GM12864 (cell line): ENCODE measurements around the gene RERE.

Source experiments
- DNase-seq: peaks from one replicate; pipeline ENCODE4 v3.0.0-alpha.2; 2011; ENCODE audit warnings: low read depth
- H3K4me3 ChIP-seq: 2 replicates; pipeline ENCODE4 v1.5.1; 2011; ENCODE audit warnings: mild to moderate bottlenecking, low read depth, low read length, control low read depth
- TF ChIP-seq, protein P1 (sequence below): IDR thresholded peaks from 2 replicates; pipeline ENCODE4 v1.5.1; 2011; ENCODE audit warnings: low read depth, mild to moderate bottlenecking, moderate library complexity, low read length, control low read depth, inconsistent platforms; ENCODE audit errors: missing control alignments

Gene RERE

DNA sequence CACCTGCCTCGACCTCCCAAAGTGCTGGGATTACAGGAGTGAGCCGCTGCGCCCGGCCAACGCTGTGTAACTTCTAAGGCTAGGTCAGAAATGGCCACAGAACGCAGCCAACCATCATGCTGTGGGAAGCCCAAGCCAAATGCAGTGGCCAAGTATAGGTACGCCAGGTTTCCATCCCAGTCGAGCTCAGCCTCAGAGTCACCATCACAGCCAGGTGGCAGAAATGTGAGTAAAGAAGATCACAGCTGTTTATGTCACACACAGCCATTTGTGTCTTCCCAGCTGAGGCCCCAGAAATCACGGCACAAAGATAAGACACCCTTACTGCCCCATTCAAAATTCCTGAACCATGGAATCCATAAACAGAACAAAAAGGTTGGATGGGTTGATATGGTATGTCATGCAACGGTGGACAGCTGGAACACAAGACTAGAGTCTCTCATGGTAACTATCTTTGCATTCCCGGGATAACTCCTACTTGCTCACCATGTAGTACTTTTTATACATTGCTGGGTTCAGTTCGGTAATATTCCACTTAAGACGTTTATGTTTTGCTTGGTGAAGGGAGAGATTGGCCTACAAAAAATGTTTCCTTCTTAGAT lies 415.2 kb downstream of the RERE start:
- H3K4me3 ChIP-seq = no peak overlapping the region
- TF ChIP-seq, protein P1, sequence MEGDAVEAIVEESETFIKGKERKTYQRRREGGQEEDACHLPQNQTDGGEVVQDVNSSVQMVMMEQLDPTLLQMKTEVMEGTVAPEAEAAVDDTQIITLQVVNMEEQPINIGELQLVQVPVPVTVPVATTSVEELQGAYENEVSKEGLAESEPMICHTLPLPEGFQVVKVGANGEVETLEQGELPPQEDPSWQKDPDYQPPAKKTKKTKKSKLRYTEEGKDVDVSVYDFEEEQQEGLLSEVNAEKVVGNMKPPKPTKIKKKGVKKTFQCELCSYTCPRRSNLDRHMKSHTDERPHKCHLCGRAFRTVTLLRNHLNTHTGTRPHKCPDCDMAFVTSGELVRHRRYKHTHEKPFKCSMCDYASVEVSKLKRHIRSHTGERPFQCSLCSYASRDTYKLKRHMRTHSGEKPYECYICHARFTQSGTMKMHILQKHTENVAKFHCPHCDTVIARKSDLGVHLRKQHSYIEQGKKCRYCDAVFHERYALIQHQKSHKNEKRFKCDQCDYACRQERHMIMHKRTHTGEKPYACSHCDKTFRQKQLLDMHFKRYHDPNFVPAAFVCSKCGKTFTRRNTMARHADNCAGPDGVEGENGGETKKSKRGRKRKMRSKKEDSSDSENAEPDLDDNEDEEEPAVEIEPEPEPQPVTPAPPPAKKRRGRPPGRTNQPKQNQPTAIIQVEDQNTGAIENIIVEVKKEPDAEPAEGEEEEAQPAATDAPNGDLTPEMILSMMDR = no peak
- no peak for DNase-seq

DNA sequence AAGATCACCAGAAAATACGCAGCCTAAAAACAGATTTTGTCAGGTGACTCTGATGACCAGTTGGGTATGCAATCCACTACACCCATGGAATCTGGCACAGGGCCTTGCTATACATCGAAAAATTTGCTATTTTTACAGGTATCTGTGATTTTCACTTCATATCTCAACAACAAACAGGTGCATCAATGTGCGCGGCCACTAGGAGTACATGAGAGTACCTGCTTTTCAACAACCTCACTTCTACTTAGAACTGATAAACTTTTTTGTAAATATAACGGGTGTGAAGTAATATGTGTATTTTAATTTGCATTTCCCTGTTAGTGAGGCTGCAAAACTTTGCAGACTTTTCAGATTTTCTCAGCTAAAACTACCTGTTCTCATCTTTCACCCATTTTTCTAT lies 418.8 kb downstream of the RERE start:
- DNase-seq = no peak
- no peak overlapping the region for H3K4me3 ChIP-seq
- TF ChIP-seq, protein P1 = peak; percentile 38

DNA sequence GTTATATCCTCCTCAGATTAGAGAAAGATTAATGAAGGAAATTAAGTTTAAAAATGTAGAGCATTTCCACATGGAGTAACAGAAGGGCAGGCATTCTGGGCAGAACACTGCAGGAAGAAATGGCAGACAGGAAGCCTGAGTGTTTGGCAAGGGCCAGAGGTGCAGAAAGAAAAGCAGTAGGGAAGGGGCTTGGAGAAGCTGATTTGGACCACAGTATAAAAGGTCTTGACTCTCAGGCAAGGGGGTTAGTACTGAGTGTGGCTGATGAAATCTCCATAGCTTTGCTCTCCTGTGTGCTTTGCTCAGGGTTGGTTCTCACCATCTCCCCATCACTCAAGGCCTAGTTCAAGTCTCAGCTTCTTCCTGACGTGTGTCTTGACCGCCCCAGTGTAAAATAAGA lies 419.4 kb downstream of the RERE start:
- TF ChIP-seq, protein P1 = no peak

GRCh38 chr1:8397511-8397910 lies 419.9 kb downstream of the RERE start:
- peak; percentile 77 for DNase-seq
- no peak overlapping the region for H3K4me3 ChIP-seq
- TF ChIP-seq, protein P1 = no peak

More for the DNA sequence above, 419.4 kb downstream of the RERE start:
- DNase-seq = no peak
- H3K4me3 ChIP-seq = no peak overlapping the region

- DNase-seq = peak; percentile 37
- no peak overlapping the region for H3K4me3 ChIP-seq
- TF ChIP-seq, protein P1 = no peak
These were observed 420.5 kb downstream of the RERE start for GRCh38 chr1:8396786-8397406.

- TF ChIP-seq, protein P1 = no peak
- H3K4me3 ChIP-seq = no peak overlapping the region
- no peak for DNase-seq
These were observed 421.2 kb downstream of the RERE start for GRCh38 chr1:8396083-8396785.
